Vagina (tissue), 2 donors: Measurements from ENCODE around the gene SORCS1.
"Not testable (repeated sequence)": the region's sequence is repeated elsewhere in the genome, so short reads cannot be mapped to it uniquely, and the experiment has no call there.

ENCODE experiments used
- CTCF ChIP-seq, 3 experiments: fragments of 450-650 bp in 2 of 3; fragments of 200-600 bp in 1 of 3; sonication (generic) in 1 of 3; IDR thresholded peaks; one replicate each; pipeline ENCODE4 v1.5.1; 2017 to 2019; ENCODE audit warnings: antibody characterized with exemption in 3 of 3, mild to moderate bottlenecking in 2 of 3, moderate library complexity in 2 of 3
- POLR2A ChIP-seq, 2 donors: fragments of 450-650 bp; IDR thresholded peaks; one replicate each; pipeline ENCODE4 v1.6.1; 2017; ENCODE audit warnings: antibody characterized with exemption in 2 of 2, mild to moderate bottlenecking in 2 of 2, moderate library complexity in 2 of 2

DNA sequence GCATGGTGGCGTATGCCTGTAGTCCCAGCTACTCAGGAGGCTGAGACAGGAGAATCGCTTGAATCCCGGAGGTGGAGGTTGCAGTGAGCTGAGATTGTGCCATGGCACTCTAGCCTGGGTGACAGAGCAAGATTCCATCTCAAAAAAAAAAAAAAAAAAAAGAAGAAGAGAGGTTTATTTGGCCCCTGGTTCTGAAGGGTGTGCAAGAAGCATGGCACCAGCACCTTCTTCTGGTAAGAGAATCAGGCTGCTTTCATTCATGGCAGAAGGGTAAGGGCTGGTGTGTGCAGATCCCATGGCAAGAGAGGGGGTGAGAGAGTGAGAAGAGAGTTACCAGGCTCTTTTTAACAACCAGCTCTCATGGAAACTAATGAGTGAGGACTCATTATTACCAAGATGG, 140.5 kb downstream of the SORCS1 start:
- not testable (repeated sequence) for TF ChIP-seq CTCF, POLR2A (IDR thresholded peaks at IDR 0.05)
